ENCODE data around the gene ANKUB1. TPM values are rescaled to one million over a fixed set of nuclear protein-coding genes. Genes with fewer than 3 reads are reported as not detected.
A peak's percentile ranks its signal among the peaks of the same experiment; 100 is the strongest.

Gene ANKUB1
- total RNA-seq, 1 experiment from 2014 or later = not detected

DNA sequence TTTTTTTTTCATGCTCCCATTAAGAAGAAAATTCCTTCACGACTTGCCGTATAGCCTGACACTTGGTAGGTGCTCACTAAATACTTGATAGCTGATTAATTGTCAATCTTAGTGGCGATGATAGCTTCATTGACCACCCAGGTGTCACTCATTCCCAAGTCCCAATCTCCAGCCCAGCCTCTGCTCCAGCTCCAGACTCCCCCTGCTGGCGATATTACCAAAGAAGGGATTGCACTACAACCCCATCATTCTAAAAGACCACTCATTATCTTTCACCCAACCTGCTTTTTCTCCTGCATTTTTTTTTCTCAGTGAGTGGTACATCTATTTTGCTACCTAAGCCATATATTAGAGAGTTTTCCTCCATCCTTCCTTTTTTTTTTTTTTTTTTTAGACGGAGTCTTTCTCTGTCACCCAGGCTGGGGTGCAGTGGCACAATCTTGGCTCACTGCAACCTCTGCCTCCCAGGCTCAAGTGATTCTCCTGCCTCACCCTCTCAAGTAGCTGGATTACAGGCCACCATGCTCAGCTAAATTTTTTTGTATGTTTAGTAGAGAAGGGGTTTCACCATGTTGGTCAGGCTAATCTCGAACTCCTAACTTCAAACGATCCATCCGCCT is 20.6 kb downstream of the ANKUB1 start:
- Mint-ChIP-seq H3K4me3 (no peak overlapping the region), H3K9me3 (no peaks in the 10 kb centered on the region), H3K4me1 (peaks cover 12% of the 10 kb centered on the region), H3K27ac (no peak overlapping the region), H3K27me3 (ENCODE audit: low read depth) (no peaks in the 10 kb centered on the region), H3K36me3 (no peaks in the 10 kb centered on the region)
- TF ChIP-seq, protein P1, sequence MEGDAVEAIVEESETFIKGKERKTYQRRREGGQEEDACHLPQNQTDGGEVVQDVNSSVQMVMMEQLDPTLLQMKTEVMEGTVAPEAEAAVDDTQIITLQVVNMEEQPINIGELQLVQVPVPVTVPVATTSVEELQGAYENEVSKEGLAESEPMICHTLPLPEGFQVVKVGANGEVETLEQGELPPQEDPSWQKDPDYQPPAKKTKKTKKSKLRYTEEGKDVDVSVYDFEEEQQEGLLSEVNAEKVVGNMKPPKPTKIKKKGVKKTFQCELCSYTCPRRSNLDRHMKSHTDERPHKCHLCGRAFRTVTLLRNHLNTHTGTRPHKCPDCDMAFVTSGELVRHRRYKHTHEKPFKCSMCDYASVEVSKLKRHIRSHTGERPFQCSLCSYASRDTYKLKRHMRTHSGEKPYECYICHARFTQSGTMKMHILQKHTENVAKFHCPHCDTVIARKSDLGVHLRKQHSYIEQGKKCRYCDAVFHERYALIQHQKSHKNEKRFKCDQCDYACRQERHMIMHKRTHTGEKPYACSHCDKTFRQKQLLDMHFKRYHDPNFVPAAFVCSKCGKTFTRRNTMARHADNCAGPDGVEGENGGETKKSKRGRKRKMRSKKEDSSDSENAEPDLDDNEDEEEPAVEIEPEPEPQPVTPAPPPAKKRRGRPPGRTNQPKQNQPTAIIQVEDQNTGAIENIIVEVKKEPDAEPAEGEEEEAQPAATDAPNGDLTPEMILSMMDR (IDR thresholded peaks at IDR 0.05) = peak; percentile 76
- no peak for TF ChIP-seq CREM (CRISPR knock-in tag; IDR thresholded peaks at IDR 0.05)
- ChIA-PET POLR2A (no interaction called here), CTCF (interaction anchor here (0.6 to 5.9 kb wide), 64 partner anchors 8 to 821 kb away, joined by 3 to 50 read pairs (median 4); partner anchors contain the start of genes COMMD2 and WWTR1)
- DNase-seq (ENCODE audit: low spot score) (peak; percentile 74), ATAC-seq (peak; percentile 87)

DNA sequence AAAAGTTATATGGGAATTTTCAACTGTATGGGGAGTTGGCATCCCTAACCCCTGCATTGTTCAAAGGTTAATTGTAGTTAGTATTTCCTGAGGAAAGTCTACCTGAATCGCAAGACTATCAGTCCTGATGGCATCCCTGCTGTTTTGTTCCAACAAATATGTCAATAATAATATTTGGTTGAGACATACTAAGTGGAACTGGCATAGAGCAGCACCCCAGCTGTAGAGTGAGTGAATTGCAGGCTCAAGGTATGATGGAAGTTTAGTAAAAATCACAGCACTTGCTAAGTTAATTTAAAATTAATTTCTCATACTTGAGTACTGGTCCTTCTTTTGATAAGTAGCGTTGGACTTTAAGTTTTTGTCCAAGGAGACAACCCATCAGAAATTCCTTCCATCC is 22.1 kb downstream of the ANKUB1 start:
- ChIA-PET CTCF (interaction anchor here (0.7 to 5.9 kb wide), 11 partner anchors 8 to 277 kb away, joined by 3 to 50 read pairs (median 11); partner anchors contain the start of gene COMMD2), POLR2A (no interaction called here)
- DNase-seq (ENCODE audit: low spot score) (no peak), ATAC-seq (no peak)
- Mint-ChIP-seq H3K36me3 (no peaks in the 10 kb centered on the region), H3K4me3 (no peak overlapping the region), H3K4me1 (peaks cover 12% of the 10 kb centered on the region), H3K9me3 (no peaks in the 10 kb centered on the region), H3K27ac (no peak overlapping the region), H3K27me3 (ENCODE audit: low read depth) (no peaks in the 10 kb centered on the region)
- TF ChIP-seq, protein P2, sequence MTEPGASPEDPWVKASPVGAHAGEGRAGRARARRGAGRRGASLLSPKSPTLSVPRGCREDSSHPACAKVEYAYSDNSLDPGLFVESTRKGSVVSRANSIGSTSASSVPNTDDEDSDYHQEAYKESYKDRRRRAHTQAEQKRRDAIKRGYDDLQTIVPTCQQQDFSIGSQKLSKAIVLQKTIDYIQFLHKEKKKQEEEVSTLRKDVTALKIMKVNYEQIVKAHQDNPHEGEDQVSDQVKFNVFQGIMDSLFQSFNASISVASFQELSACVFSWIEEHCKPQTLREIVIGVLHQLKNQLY (CRISPR knock-in tag; IDR thresholded peaks at IDR 0.05) = no peak
- TF ChIP-seq RELA (CRISPR knock-in tag; IDR thresholded peaks at IDR 0.05; ENCODE audit: borderline replicate concordance) = no peak
- TF ChIP-seq, protein P3, sequence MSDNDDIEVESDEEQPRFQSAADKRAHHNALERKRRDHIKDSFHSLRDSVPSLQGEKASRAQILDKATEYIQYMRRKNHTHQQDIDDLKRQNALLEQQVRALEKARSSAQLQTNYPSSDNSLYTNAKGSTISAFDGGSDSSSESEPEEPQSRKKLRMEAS (CRISPR knock-in tag; IDR thresholded peaks at IDR 0.05) = no peak
- no peak for TF ChIP-seq CREM (CRISPR knock-in tag; IDR thresholded peaks at IDR 0.05)

- Mint-ChIP-seq H3K9me3 (no peaks in the 10 kb centered on the region), H3K36me3 (no peaks in the 10 kb centered on the region), H3K4me3 (no peak overlapping the region), H3K27me3 (ENCODE audit: low read depth) (no peaks in the 10 kb centered on the region; the same call in 1 of the 2 replicates), H3K27ac (no peak overlapping the region), H3K4me1 (peaks cover 12% of the 10 kb centered on the region)
- TF ChIP-seq IRF1 (CRISPR knock-in tag; IDR thresholded peaks at IDR 0.05) (no peak), ZBTB21 (CRISPR knock-in tag; IDR thresholded peaks at IDR 0.05; ENCODE audit: borderline replicate concordance) (no peak), CBFB (CRISPR knock-in tag; IDR thresholded peaks at IDR 0.05; ENCODE audit: low read depth) (no peak), HMGXB4 (CRISPR knock-in tag; IDR thresholded peaks at IDR 0.05) (no peak), NFYB (CRISPR knock-in tag; conservative IDR thresholded peaks at IDR 0.05; ENCODE audit: low read depth) (no peak), CREM (CRISPR knock-in tag; IDR thresholded peaks at IDR 0.05) (no peak), ATF6 (CRISPR knock-in tag; IDR thresholded peaks at IDR 0.05) (no peak), JUN (CRISPR knock-in tag; IDR thresholded peaks at IDR 0.05) (no peak)
- TF ChIP-seq, protein P4, sequence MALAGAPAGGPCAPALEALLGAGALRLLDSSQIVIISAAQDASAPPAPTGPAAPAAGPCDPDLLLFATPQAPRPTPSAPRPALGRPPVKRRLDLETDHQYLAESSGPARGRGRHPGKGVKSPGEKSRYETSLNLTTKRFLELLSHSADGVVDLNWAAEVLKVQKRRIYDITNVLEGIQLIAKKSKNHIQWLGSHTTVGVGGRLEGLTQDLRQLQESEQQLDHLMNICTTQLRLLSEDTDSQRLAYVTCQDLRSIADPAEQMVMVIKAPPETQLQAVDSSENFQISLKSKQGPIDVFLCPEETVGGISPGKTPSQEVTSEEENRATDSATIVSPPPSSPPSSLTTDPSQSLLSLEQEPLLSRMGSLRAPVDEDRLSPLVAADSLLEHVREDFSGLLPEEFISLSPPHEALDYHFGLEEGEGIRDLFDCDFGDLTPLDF (CRISPR knock-in tag; IDR thresholded peaks at IDR 0.05) = no peak
- TF ChIP-seq, protein P2 (CRISPR knock-in tag; IDR thresholded peaks at IDR 0.05) = no peak
- CTCF ChIA-PET = interaction anchor here (3.9 kb wide), 1 partner anchor 39 kb away, joined by 80 read pairs; no protein-coding TSS in a partner anchor
- POLR2A ChIA-PET = no interaction called here
- DNase-seq (ENCODE audit: low spot score) = no peak
- no peak for ATAC-seq
Measured at GRCh38 chr3:149768704-149769103, 23.6 kb downstream of the ANKUB1 start.

All from WTC11 (cell line).